IPS-18a (cell line): Measurements from ENCODE around the gene PLXNB3.
"Not testable (repeated sequence)": the region's sequence is repeated elsewhere in the genome, so short reads cannot be mapped to it uniquely, and the experiment has no call there.

ENCODE experiments used
- H3K27ac ChIP-seq: one replicate; pipeline ENCODE4 v1.5.1; 2013; ENCODE audit warnings: low read length
- H3K27me3 ChIP-seq: one replicate; pipeline ENCODE4 v1.6.1; 2013; ENCODE audit warnings: mild to moderate bottlenecking, low read length; ENCODE audit not compliant: control insufficient read depth, insufficient read depth
- H3K36me3 ChIP-seq: one replicate; pipeline ENCODE4 v1.6.1; 2013; ENCODE audit warnings: low read depth, low read length; ENCODE audit not compliant: control insufficient read depth
- H3K4me1 ChIP-seq: one replicate; pipeline ENCODE4 v1.6.1; 2013; ENCODE audit warnings: low read depth, low read length; ENCODE audit not compliant: control insufficient read depth
- H3K4me3 ChIP-seq: one replicate; pipeline ENCODE4 v1.5.1; 2013; ENCODE audit warnings: low read length
- H3K9ac ChIP-seq: one replicate; pipeline ENCODE4 v1.6.1; 2013; ENCODE audit warnings: mild to moderate bottlenecking, low read length, moderate library complexity
- H3K9me3 ChIP-seq: one replicate; pipeline ENCODE4 v1.6.1; 2013; ENCODE audit warnings: low read depth, low read length; ENCODE audit not compliant: control insufficient read depth

Gene PLXNB3

DNA sequence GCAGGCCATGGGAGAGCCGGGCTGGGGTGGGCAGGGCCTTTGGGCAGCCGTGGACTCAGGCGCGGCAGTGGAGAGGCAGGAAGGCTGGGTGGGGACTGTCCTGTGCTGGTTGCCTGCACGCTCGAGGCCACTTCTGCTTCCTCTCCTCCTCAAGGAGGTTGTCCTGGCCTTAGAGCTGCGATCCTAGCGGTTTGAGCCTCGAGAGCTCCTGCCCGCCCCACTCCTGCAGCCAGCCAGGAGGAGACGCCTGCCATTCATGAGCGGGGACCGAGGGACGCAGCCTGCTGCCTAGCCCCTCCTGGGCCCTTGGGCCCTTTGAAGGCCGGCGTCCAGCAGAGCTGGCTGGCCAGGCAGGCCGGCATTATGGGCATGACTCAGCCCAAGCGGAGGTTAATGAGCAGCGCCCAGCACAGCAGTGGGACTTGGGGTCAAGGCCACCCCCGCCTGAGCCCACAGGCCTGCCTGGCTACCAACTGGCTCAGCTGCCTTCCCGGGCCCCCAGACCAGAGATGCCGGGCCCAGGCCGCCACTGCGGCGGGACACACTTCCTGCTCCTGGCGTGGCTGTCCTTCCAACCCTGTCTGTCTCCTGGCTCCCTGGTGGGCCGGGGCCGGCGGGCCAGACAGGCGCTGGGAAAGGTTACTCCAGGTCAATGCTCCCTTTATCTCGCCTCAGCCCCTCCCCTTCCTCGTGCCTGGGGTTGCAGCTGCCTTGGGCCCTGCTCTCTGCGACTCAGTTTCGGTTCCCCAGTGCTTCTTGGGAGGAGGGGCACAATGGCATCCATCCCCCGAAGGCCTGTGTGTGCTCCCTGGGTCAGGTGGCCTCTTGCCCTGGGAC, 37.5 kb upstream of the PLXNB3 start:
- peak overlapping the region; percentile 21 for H3K4me3 ChIP-seq
- no peak overlapping the region for H3K27ac ChIP-seq
- H3K27me3 ChIP-seq, result no peaks in the 10 kb centered on the region
- no peaks in the 10 kb centered on the region for H3K36me3 ChIP-seq
- H3K9ac ChIP-seq, result peak overlapping the region; percentile 28
- peaks cover 15% of the 10 kb centered on the region for H3K4me1 ChIP-seq
- H3K9me3 ChIP-seq, result peaks cover 8% of the 10 kb centered on the region

DNA sequence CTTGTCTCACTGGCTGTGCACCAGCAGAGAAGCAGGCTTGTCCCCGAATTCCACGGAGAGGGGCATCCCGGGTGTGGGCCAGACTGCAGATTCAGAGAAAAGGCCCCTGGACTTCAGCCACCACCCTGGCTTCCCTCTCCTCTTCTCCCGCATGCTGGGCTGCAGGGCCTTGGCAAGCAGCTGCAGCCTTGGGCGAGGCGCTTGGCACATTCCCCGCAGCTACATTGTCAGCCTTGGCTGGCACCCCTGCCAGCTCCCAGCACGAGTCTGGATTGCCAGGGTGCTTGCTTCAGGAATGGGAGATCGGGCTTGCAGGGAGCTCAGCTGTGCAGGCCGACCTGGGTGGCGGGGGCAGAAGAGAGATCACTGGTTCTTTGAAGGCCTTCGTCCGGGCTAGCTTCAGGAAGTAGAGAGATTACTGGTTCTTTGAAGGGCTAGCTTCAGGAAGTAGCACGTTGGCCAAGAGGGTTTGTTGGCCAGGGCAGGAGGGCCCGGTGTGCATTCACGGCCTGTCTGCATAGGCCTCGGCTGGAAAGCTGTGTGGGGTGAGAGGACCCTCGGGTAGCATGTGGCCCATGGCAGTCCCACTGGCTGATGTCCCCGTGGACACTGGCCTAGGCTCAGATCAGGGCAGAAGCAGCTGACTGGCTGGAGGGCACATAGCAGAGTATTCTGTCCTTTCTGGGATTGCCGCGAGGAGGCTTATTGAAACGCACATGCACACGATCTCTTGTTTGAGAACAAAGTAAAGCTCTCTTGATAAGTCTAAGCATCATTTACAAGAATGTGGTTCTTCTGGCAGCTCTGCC, 36.7 kb upstream of the PLXNB3 start:
- peak overlapping the region; percentile 21 for H3K4me3 ChIP-seq
- peaks cover 9% of the 10 kb centered on the region for H3K9me3 ChIP-seq
- H3K9ac ChIP-seq, result peak overlapping the region; percentile 28
- H3K27ac ChIP-seq, result no peak overlapping the region
- H3K4me1 ChIP-seq, result peaks cover 15% of the 10 kb centered on the region
- no peaks in the 10 kb centered on the region for H3K36me3 ChIP-seq
- H3K27me3 ChIP-seq, result no peaks in the 10 kb centered on the region

DNA sequence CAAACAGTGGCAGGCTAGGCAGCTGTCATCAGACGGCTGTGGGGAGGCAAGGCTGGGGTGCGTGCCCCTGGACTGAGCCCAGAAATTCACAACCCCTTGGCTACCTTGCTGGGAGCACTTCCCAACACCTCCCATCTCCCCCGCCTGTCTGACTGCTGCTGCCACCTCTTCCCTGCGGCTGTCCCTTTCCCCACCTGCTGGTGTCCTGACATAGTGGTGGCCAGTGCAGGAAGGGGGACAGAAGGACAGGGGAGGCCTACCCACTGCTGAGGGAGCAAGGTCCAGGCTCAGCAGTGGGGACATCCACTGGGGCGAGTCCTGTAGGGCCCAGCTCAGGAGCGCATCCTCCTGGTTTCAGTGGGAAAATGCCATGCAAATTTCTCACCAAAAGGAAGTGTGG, 36.0 kb upstream of the PLXNB3 start:
- peaks cover 9% of the 10 kb centered on the region for H3K9me3 ChIP-seq
- H3K27ac ChIP-seq, result no peak overlapping the region
- H3K4me1 ChIP-seq, result peaks cover 10% of the 10 kb centered on the region
- H3K4me3 ChIP-seq, result no peak overlapping the region
- no peaks in the 10 kb centered on the region for H3K36me3 ChIP-seq
- no peak overlapping the region for H3K9ac ChIP-seq
- no peaks in the 10 kb centered on the region for H3K27me3 ChIP-seq

DNA sequence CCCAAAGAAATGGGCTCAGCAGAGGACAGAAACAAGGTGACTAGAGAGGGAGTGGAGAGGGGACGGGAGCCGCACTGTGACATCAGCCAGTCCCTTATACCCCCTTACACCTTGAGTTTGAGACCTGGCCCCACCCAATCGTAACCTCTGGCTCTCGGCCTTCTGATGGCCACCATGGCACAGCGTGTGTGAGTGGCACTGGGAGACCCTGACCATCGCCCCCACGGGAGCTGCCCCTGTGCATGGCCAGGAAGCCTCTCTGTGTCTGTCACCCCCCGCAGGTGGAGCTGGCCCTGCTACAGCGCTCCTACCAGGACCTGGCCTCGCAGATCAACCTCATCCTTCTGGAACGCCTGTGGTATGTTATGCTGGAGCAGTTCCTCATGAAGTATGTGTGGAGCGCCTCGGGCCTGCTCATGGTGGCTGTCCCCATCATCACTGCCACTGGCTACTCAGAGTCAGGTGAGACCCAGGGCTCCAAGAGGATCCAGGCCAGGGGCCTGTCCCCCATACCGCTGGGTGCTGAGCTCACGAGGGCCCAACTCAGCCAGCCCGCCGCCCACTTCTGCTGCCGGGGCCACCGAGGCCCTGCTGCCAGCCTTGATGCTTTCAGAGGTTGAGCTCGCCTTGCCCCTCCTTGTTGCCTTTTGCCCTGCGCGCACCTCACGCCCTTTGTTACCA, 35.0 kb upstream of the PLXNB3 start:
- Histone ChIP-seq H3K4me1 (peaks cover 10% of the 10 kb centered on the region), H3K27ac (no peak overlapping the region), H3K27me3 (no peaks in the 10 kb centered on the region), H3K4me3 (no peak overlapping the region), H3K9ac (no peak overlapping the region), H3K9me3 (peaks cover 9% of the 10 kb centered on the region), H3K36me3 (no peaks in the 10 kb centered on the region)

DNA sequence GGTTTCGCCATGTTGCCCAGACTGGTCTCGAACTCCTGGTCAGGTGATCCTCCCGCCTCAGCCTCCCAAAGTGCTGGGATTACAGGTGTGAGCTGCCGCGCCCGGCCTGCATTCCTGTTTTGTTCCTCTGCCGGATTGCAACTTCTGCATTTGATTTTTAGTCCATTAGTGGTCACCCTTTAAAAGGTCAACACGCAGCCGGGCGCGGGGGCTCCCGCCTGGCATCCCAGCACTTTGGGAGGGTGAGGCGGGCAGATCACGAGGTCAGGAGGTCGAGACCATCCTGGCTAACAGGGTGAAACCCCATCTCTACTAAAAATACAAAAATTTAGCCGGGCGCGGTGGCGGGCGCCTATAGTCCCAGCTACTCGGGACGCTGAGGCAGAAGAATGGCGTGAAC, 33.9 kb upstream of the PLXNB3 start:
- not testable (repeated sequence) for H3K27ac ChIP-seq, H3K27me3 ChIP-seq, H3K36me3 ChIP-seq, H3K4me3 ChIP-seq, H3K4me1 ChIP-seq, H3K9me3 ChIP-seq, H3K9ac ChIP-seq

DNA sequence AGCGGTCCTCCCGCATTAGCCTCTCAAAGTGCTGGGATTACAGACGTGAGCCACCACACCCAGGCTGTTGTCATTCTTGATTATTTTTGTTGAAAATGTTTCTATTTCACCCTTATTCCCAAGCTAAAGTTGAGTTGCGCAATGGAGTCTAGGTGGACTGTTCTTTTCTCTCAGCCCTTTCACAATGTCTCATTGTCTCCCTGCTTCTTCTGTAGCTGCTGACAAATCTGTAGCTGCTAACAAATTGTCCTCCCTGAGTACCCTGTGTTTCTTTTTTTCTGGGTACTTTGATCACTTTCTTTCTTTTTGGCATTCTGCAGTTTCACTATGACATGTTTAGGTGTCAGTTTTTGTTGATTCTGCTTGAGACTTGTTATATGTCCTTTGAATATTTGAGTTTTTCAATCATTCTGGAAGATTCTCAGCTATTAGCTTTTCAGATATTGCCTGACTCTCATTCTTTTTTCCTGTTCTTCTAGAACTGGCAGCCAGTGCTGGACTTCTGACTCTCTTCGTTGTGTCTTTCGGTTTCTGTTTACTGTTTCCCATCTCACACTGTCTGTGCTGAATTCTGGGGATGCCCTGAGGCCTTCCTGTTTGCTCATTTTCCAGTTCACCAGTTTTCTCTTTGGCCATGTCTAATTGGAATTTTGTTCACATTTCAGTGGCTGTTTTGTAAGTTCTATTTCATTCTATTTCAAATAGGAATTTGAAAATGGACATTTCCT, 32.8 kb upstream of the PLXNB3 start:
- Histone ChIP-seq H3K4me1 (peaks cover 10% of the 10 kb centered on the region), H3K9me3 (peaks cover 9% of the 10 kb centered on the region), H3K27ac (no peak overlapping the region), H3K27me3 (no peaks in the 10 kb centered on the region), H3K36me3 (no peaks in the 10 kb centered on the region), H3K9ac (no peak overlapping the region), H3K4me3 (no peak overlapping the region)

DNA sequence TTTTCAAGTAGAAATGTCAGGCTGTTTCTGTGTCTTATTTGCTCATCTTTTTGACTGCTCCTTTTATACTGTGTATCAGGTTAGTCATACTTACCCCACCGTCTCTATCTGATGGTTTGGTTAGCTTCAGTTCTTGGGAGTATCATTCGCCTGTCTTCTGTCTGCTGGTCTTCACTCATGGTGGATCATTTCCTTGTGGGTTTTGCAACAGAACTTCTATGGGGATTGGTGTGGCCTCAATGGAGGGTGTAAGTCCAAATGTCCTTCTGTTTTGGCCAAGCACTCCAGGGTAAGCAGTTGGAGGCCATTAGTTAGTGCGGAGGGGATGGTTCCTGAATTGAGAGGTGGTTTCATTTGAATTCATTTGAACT, 32.2 kb upstream of the PLXNB3 start:
- Histone ChIP-seq H3K9ac (no peak overlapping the region), H3K4me3 (no peak overlapping the region), H3K27ac (no peak overlapping the region), H3K36me3 (no peaks in the 10 kb centered on the region), H3K9me3 (peaks cover 9% of the 10 kb centered on the region), H3K4me1 (peaks cover 10% of the 10 kb centered on the region), H3K27me3 (no peaks in the 10 kb centered on the region)

DNA sequence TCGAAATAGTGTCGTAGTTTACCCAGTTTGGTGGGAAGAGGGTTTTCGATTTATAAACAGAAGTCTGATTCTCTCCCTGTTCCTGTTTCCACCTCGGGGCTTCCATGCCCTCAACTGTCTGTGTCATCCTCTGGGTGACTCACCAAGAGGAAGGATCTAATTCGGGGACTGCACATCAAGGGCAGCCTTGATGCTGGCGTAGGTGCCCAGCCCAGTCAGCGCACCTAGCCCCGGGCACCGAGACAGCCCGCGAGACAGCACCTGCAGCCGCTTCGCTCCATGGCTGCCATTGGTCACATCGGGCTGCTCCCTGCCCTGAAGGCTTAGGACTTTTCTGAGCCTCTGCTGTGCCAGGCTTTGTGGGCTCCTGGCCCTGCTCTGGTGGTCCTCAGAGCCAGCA, 31.6 kb upstream of the PLXNB3 start:
- no peak overlapping the region for H3K27ac ChIP-seq
- no peaks in the 10 kb centered on the region for H3K36me3 ChIP-seq
- peaks cover 9% of the 10 kb centered on the region for H3K9me3 ChIP-seq
- no peaks in the 10 kb centered on the region for H3K27me3 ChIP-seq
- peaks cover 4% of the 10 kb centered on the region for H3K4me1 ChIP-seq
- H3K4me3 ChIP-seq, result no peak overlapping the region
- H3K9ac ChIP-seq, result no peak overlapping the region

DNA sequence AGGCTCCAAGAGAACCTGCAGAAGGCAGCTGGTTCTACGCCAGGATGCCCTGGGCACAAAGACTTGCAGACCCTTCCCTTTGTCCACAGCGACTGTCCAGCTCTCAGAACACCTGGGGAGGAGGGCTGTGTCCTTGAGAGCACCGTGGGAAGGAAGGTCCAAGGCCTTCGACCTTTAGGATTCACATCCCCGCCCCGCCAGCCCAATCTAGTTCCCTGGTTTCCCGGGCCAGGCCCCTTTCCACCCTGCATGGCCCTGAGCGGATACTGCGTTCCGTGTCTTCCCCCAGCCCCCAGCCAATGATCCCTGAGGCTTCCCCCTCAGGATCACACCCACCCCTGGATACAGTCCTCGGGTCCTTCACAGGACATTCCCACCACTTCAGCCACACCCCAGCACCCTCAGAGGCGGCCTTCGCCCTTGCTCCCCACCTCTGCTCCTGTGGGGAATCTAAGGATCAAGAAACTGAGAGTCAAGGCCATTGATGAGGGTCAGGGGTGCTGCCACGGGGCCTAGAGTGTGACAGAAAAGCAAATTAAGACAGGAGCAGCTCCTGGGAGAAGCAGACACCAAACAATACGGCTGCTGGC, 30.3 kb upstream of the PLXNB3 start:
- peaks cover 7% of the 10 kb centered on the region for H3K9me3 ChIP-seq
- no peak overlapping the region for H3K27ac ChIP-seq
- H3K36me3 ChIP-seq, result no peaks in the 10 kb centered on the region
- H3K4me1 ChIP-seq, result no peaks in the 10 kb centered on the region
- H3K27me3 ChIP-seq, result no peaks in the 10 kb centered on the region
- no peak overlapping the region for H3K9ac ChIP-seq
- H3K4me3 ChIP-seq, result no peak overlapping the region

DNA sequence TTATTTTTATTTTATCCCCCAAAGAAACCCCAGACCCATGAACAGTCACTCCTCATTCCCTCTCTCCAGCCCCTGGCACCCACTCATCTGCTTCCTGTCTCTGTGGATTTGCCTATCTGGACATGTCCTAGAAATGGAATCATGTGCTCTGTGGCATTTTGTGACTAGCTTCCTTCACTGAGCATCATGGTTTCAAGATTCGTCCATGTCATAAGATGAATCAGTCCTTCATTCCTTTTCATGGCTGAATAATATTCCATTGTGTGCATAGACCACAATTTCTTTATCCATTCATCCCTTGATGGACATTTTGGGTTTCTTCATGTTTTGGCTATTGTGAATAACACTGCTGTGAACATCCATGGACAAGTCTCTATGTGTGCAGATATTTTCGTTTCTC, 29.2 kb upstream of the PLXNB3 start:
- Histone ChIP-seq H3K9ac (no peak overlapping the region), H3K36me3 (no peaks in the 10 kb centered on the region), H3K27me3 (no peaks in the 10 kb centered on the region), H3K4me1 (no peaks in the 10 kb centered on the region), H3K9me3 (peaks cover 4% of the 10 kb centered on the region), H3K27ac (no peak overlapping the region), H3K4me3 (no peak overlapping the region)

DNA sequence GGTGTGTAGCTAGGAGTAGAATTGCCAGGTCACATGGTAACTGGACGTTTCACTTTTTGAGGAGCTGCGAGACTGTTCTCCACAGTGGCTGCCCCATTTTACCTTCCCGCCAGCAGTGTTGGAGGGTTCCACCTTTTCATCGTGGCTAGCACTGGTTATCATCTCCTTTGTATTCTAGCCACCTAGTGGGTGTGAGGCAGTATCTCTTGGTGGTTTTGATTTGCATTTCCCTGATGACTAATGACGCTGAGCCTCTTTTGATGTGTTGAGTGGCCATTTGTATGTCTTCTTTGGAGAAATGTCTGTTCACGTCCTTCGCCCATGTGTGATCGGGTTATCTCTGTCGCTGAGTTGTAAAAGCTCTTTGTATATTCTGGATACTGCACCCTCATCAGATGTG, 28.8 kb upstream of the PLXNB3 start:
- Histone ChIP-seq H3K4me3 (no peak overlapping the region), H3K9me3 (peaks cover 4% of the 10 kb centered on the region), H3K27ac (no peak overlapping the region), H3K27me3 (no peaks in the 10 kb centered on the region), H3K36me3 (no peaks in the 10 kb centered on the region), H3K4me1 (no peaks in the 10 kb centered on the region), H3K9ac (no peak overlapping the region)
